ENCODE results near the gene PCK2.

The PCK2 gene

GRCh38 chr14:24077086-24077485 lies 17.0 kb upstream of the PCK2 start:
- DNase-seq, result no peak

- DNase-seq, result no peak
Measured at GRCh38 chr14:24078146-24078545, 16.0 kb upstream of the PCK2 start.

GRCh38 chr14:24079491-24080141 lies 14.5 kb upstream of the PCK2 start:
- DNase-seq, result no peak

- DNase-seq, result no peak
Measured at GRCh38 chr14:24080142-24080530, 14.0 kb upstream of the PCK2 start.

GRCh38 chr14:24080888-24081738 lies 13.0 kb upstream of the PCK2 start:
- DNase-seq, result peak; percentile 71

- no peak for DNase-seq
Measured at GRCh38 chr14:24081739-24082211, 12.3 kb upstream of the PCK2 start.

DNA sequence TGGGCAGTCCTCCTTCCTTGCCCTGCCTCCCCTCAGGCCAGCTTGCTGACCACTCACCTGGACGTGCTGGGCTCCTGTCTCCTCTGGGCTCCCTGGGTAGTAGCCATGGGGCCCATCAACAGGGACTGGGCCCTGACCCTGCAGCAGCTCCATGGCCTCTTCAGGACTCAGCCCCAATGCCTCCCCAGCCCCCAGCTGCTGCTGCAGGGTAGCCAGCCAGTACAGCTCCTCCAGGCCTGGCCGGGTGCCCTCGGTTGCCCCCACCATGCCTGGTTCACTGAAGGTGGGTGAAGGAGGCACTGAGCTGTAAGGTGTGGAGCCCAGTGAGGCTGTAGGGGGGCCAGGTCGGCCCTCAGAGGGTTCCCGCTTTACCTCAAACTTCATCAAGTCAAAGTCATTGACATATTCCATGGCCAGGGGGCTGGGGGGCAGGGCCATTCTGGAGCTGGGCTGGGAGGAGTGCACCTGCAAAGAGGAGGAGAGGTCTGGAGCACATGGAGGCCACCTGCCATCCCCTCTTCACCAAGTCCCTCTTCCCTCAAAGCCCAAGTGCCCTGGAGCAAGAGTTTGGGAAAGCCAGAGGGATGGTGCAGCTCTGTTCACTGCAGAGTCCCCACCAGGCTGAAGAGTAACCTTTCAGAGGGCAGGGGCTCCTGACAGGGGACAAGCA lies 11.6 kb upstream of the PCK2 start:
- DNase-seq, result no peak

DNA sequence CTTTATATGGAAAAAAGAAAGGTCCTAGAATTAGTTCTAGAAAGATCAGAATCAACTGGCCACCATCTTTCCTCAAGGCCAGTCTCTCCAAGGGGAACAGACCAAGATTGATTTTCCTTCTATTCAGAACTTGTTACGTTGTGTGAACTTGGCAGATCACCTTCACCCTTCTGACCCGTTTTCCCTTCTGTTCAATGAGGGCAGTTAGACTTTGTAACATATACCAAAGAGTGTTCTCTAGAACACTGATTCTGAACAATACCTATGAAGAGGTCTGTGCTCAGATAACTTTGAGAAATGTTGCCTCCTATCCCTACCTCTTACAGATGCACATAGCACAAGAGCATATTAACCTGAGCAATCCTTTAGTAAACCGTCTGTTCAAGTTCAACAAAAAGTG lies 10.6 kb upstream of the PCK2 start:
- no peak for DNase-seq

GRCh38 chr14:24084440-24084839 lies 9.7 kb upstream of the PCK2 start:
- DNase-seq, result no peak

- DNase-seq, result no peak
Measured at GRCh38 chr14:24085215-24085614, 8.9 kb upstream of the PCK2 start.

DNA sequence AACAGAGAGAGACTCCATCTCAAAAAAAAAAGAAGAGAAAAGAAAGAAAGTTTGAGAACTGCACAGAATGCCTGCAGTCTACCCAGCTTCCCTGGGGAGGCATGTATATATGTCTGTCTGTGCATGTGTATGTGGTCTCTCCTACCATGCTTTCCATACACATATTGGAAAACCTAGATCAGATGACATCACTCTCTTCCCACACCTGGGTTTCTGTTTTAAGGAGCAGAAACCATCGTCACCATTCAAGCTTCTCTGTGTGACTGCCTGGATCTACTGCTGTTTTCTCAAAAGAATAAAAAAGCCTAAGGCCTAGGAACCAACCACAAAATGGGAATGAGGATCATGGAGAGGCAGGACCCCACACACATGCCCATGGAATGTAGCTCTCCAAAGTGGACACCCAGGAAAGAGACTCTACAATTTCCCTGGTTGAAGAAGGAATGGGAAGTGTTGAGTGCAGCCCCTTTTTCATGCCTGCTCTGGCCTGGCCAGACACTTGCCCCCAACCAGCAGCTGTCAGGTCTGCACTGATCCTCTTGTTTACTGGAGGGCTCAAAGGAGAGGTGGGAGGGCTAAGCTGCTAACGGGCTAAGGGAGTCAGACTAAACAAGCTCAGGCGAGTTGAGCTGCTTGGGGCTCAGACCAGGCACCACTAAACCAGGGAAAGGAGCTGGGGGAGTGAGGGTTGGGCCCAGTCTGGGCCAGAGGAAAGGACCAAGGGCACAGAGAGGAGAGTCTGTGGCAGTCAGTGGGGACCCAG lies 7.7 kb upstream of the PCK2 start:
- DNase-seq, result no peak

- no peak for DNase-seq
Measured at GRCh38 chr14:24087004-24087403, 7.1 kb upstream of the PCK2 start.

DNA sequence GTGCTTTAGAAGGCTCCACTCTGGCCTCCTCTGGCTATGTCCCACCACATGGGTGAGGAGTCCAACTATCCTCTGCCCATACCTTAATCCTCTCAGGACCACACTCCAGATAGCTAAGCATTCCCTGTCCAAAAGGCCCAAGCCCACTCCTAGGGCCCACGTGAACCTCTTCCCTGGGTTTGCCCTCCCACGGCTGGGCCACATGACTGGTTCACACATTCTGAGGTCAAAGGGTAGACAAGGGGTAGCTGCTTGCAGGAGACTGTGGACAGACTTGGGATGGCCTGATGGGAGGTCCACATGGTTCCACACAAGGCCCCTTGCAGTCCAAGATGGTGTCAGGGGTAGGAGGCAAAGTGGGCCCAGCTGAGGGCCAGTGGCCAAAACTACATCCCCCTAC lies 6.0 kb upstream of the PCK2 start:
- DNase-seq, result no peak

- DNase-seq, result no peak
Measured at GRCh38 chr14:24089890-24090289, 4.2 kb upstream of the PCK2 start.

- DNase-seq, result no peak
Measured at GRCh38 chr14:24092110-24092504, 2.0 kb upstream of the PCK2 start.

- DNase-seq, result no peak
Measured at GRCh38 chr14:24092505-24093206, 1.5 kb upstream of the PCK2 start.

- DNase-seq, result no peak
Measured at GRCh38 chr14:24093207-24093900, 757 bp upstream of the PCK2 start.

DNA sequence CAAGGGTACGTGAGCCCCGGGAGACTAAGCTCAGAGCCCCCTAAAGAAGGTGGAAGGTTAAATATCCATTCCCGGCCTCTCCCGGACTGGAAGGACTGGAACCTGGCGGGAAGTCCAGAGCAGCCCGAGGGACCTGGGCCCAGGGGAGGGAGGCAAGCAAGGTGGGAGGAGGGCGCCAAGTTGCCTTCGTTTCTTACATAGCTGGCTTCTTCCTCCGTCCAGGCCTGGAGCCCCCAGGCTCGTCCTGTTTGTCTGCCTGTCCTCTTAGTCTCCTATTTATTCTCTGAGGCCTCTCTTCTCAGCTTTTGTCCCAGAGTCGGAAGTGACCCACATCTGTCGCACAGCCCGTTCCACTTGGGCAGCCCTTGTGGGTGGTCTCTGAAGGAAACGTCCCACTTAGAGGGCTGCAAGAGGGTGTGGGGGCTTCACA lies 745 bp downstream of the PCK2 start:
- DNase-seq, result no peak

GRCh38 chr14:24095271-24096068 lies 1.4 kb downstream of the PCK2 start:
- peak; percentile 41 for DNase-seq

GRCh38 chr14:24096545-24097181 lies 2.6 kb downstream of the PCK2 start:
- DNase-seq, result no peak
